K562 (cell line): ENCODE data around the gene IFNK. TPM values are rescaled to one million over a fixed set of nuclear protein-coding genes. Genes with fewer than 3 reads are reported as not detected.
A peak's percentile ranks its signal among the peaks of the same experiment; 100 is the strongest.

ENCODE experiments used
- ATAC-seq: fragments of 200-7000 bp; cut with Tn5 transposase; 3 replicates; pipeline ENCODE4 v1.9.1; 2020; ENCODE audit warnings: moderate library complexity
- BruUV-seq: library from RNA; stranded (reverse); fragments of 400-500 nt; replicated peaks from 2 replicates; lab custom pipeline; 2021; lab: Mats Ljungman, UMichigan
- CTCF ChIA-PET: fragments of 300-600 bp; formaldehyde crosslinking; extraction: SDS; loops from one replicate; lab custom pipeline; 2021; ENCODE audit warnings: low intra/inter-chr PET ratio; lab: Yijun Ruan, JAX
- POLR2A ChIA-PET: fragments of 300-600, 350-650 bp; sonication (Branson Sonifier 250); formaldehyde crosslinking; extraction: SDS; loops from one replicate; lab custom pipeline; 2021; ENCODE audit warnings: antibody characterized with exemption, inconsistent platforms; lab: Yijun Ruan, JAX
- DNase-seq, 4 experiments: peaks; one replicate each; pipeline versions ENCODE4 v3.0.0 to v3.0.0-alpha.2; 2011 to 2018; ENCODE audit warnings: low spot score in 3 of 4, mixed read lengths in 3 of 4; ENCODE audit errors: extremely low read depth in 1 of 4
- FAIRE-seq: peaks from 2 replicates; lab custom pipeline; 2011; peaks lifted over from hg19 to GRCh38; lab: Jason Lieb, UNC
- H2AFZ ChIP-seq: 2 replicates; pipeline ENCODE4 v1.6.0; 2011; ENCODE audit warnings: low read depth, low read length, control low read depth, inconsistent platforms
- H3K27ac ChIP-seq: fragments of 200-600 bp; 3 replicates; pipeline ENCODE4 v1.8.0; 2011; ENCODE audit warnings: low read depth, mild to moderate bottlenecking, control low read depth, inconsistent platforms, low read length, moderate library complexity, mixed read lengths; ENCODE audit errors: extremely low read depth
- H3K27me3 ChIP-seq, 2 experiments: fragments of 300-600 bp in 1 of 2; 2 replicates in 1 of 2; 3 replicates in 1 of 2; pipeline versions ENCODE4 v1.6.0 to v1.8.0; 2011; ENCODE audit warnings: inconsistent platforms in 2 of 2, low read length in 2 of 2, mild to moderate bottlenecking in 1 of 2, mixed read lengths in 1 of 2, moderate library complexity in 1 of 2; ENCODE audit not compliant: control insufficient read depth in 2 of 2, insufficient read depth in 2 of 2
- H3K36me3 ChIP-seq: fragments of 300-600 bp; 3 replicates; pipeline ENCODE4 v1.8.0; 2011; ENCODE audit warnings: mild to moderate bottlenecking, low read length, inconsistent platforms; ENCODE audit not compliant: control insufficient read depth, insufficient read depth
- H3K4me1 ChIP-seq, 2 experiments: fragments of 200-600 bp in 1 of 2; replicated peaks in 1 of 2; 2 replicates in 1 of 2; 3 replicates in 1 of 2; pipeline versions ENCODE4 v1.5.1 to v1.8.0; 2011; ENCODE audit warnings: inconsistent platforms in 2 of 2, low read length in 2 of 2, mild to moderate bottlenecking in 1 of 2, mixed read lengths in 1 of 2, moderate library complexity in 1 of 2; ENCODE audit not compliant: control insufficient read depth in 2 of 2, insufficient read depth in 2 of 2
- H3K4me2 ChIP-seq: 2 replicates; pipeline ENCODE4 v1.6.1; 2011; ENCODE audit warnings: low read length, control low read depth, inconsistent platforms, mixed read lengths; ENCODE audit not compliant: insufficient read depth
- H3K4me3 ChIP-seq: fragments of 200-600 bp; sonication (generic), shearing (Covaris generic); 2 replicates; pipeline ENCODE4 v1.5.1; 2016; ENCODE audit warnings: control low read depth, inconsistent platforms
- H3K79me2 ChIP-seq: fragments of 200-600 bp; 3 replicates; pipeline ENCODE4 v1.8.0; 2011; ENCODE audit warnings: low read length, inconsistent platforms; ENCODE audit not compliant: control insufficient read depth, insufficient read depth
- H3K9ac ChIP-seq, 2 experiments: 2 replicates each; pipeline versions ENCODE4 v1.6.0 to v1.6.1; 2011; ENCODE audit warnings: low read depth in 2 of 2, low read length in 2 of 2, control low read depth in 1 of 2, inconsistent platforms in 1 of 2, mild to moderate bottlenecking in 1 of 2, mixed read lengths in 1 of 2; ENCODE audit not compliant: insufficient read depth in 1 of 2
- H3K9me1 ChIP-seq: one replicate; pipeline ENCODE4 v1.6.0; 2011; ENCODE audit warnings: inconsistent platforms, mild to moderate bottlenecking, low read length, moderate library complexity; ENCODE audit not compliant: control insufficient read depth, insufficient read depth
- H3K9me3 ChIP-seq: replicated peaks from 2 replicates; pipeline ENCODE4 v1.5.1; 2011; ENCODE audit warnings: low read depth, low read length, inconsistent platforms; ENCODE audit not compliant: control insufficient read depth, insufficient read depth
- H4K20me1 ChIP-seq: replicated peaks from 2 replicates; pipeline ENCODE4 v1.6.1; 2011; ENCODE audit warnings: low read length, inconsistent platforms, mixed read lengths; ENCODE audit not compliant: control insufficient read depth, insufficient read depth
- ASH1L ChIP-seq: fragments of 450-650 bp; IDR thresholded peaks from 2 replicates; pipeline ENCODE4 v1.6.1; 2018; ENCODE audit warnings: borderline replicate concordance, mild to moderate bottlenecking, low read depth; ENCODE audit not compliant: partially characterized antibody
- C11orf30 ChIP-seq: fragments of 450-650 bp; IDR thresholded peaks from 2 replicates; pipeline ENCODE4 v1.6.1; 2016; ENCODE audit warnings: low read depth, mild to moderate bottlenecking
- IRF1 ChIP-seq: sonication (generic); formaldehyde crosslinking; IDR thresholded peaks from 2 replicates; pipeline ENCODE4 v1.8.0; 2022; ENCODE audit warnings: missing genetic modification reagents, mild to moderate bottlenecking, borderline replicate concordance
- MAFG ChIP-seq: fragments of 450-650 bp; conservative IDR thresholded peaks from 2 replicates; pipeline ENCODE4 v1.6.1; 2016; ENCODE audit warnings: missing genetic modification characterization, missing compliant biosample characterization
- POLR2A ChIP-seq: fragments of 450-650 bp; conservative IDR thresholded peaks from 2 replicates; pipeline ENCODE4 v1.6.1; 2016
- PYGO2 ChIP-seq: fragments of 450-650 bp; IDR thresholded peaks from 2 replicates; pipeline ENCODE4 v1.6.1; 2016; ENCODE audit warnings: mild to moderate bottlenecking, missing genetic modification characterization, moderate library complexity, missing compliant biosample characterization
- RCOR1 ChIP-seq, 2 experiments: IDR thresholded peaks; 2 replicates each; pipeline ENCODE4 v1.6.1; 2012; ENCODE audit warnings: low read depth in 2 of 2, low read length in 2 of 2, borderline replicate concordance in 1 of 2, improper control_type of control experiment in 1 of 2
- ZNF316 ChIP-seq: fragments of 450-650 bp; IDR thresholded peaks from 2 replicates; pipeline ENCODE4 v1.6.1; 2016
- WGBS: fragments of 100-300 bp; shearing (Covaris generic); methylation state at CpG from one replicate; pipeline ENCODE4 v1.1.6; 2016; ENCODE audit warnings: low coverage, mixed read lengths; ENCODE audit not compliant: insufficient coverage; ENCODE audit errors: missing lambda C conversion rate; 5-methylcytosine and 5-hydroxymethylcytosine counted together
- in situ Hi-C: fragments of 300-500 bp; cut with MboI; formaldehyde crosslinking; loops from 4 replicates; pipeline ENCODE4 v1.15.0; 2018; ENCODE audit warnings: inconsistent platforms, mixed read lengths
- intact Hi-C: fragments of 100-400 bp; cut with micrococcal nuclease; formaldehyde crosslinking; loops from 2 replicates; pipeline ENCODE4 v1.14.2; 2022
- polyA plus RNA-seq, 8 experiments: library from polyadenylated mRNA; depleted of rRNA in 4 of 8; stranded (reverse) in 5 of 8; unstranded in 3 of 8; fragments of >200 nt; fragmentation: Nextera tagmentation in 2 of 8; fragmentation: Illumina TruSeq in 1 of 8; extraction: Ambion mirVana in 2 of 8; extraction: Trizol in 1 of 8; gene quantifications; 2 replicates each; pipeline versions ENCODE4 v1.2.1 to v1.2.3, GENCODE V29; 2011 to 2014; ENCODE audit warnings: inconsistent platforms in 1 of 8, missing spikeins in 1 of 8
- total RNA-seq, 7 experiments: library from RNA; depleted of rRNA in 6 of 7; stranded (reverse); fragments of >200 nt in 6 of 7; fragmentation: Illumina TruSeq in 2 of 7; extraction: Trizol in 2 of 7; gene quantifications; 2 replicates each; pipeline versions ENCODE4 v1.2.1 to v1.2.3, GENCODE V29; 2011 to 2021; ENCODE audit warnings: low replicate concordance in 1 of 7

The IFNK gene
- total and polyA plus RNA-seq, 9 of the 15 experiments (the other 6 are each of a cell fraction or from before 2014, with no cell fraction given) = 0.11 TPM; not detected in 8

GRCh38 chr9:27554712-27555111 lies 30.6 kb downstream of the IFNK start:
- no peaks in the 10 kb centered on the region for H4K20me1 ChIP-seq
- H3K9me1 ChIP-seq = no peaks in the 10 kb centered on the region
- H3K4me2 ChIP-seq = no peak overlapping the region
- H3K27ac ChIP-seq = no peak overlapping the region
- H3K9ac ChIP-seq = no peak overlapping the region
- intact Hi-C loops (no loop called here), in situ Hi-C loops (no loop called here)
- H3K79me2 ChIP-seq = no peaks in the 10 kb centered on the region
- no peak for ATAC-seq
- POLR2A ChIA-PET = no interaction called here
- 71% methylated on average over 1 of the region's 1 CpG for WGBS
- DNase-seq = no peak
- TF ChIP-seq PYGO2 (tag) = no peak
- TF ChIP-seq MAFG (tag) = 0 out of 2 replicates have a peak, but pooled peaks have one; percentile 21
- no peak for TF ChIP-seq POLR2A
- no peak for TF ChIP-seq IRF1 (CRISPR knock-in tag)
- peak; percentile 54 for TF ChIP-seq C11orf30
- TF ChIP-seq ZNF316 = peak; percentile 74
- TF ChIP-seq RCOR1 (IDR thresholded peaks at IDR 0.05; ENCODE audit: borderline replicate concordance in 1 of 2, low read depth in 2 of 2, low read length in 2 of 2) = no peak
- no peak for TF ChIP-seq ASH1L
- no peak overlapping the region for H3K4me3 ChIP-seq
- no TSS peak for BruUV-seq
- no peaks in the 10 kb centered on the region for H3K27me3 ChIP-seq
- H3K4me1 ChIP-seq = no peaks in the 10 kb centered on the region
- no peak overlapping the region for H2AFZ ChIP-seq
- FAIRE-seq = no peak
- CTCF ChIA-PET = no interaction called here
- H3K36me3 ChIP-seq = no peaks in the 10 kb centered on the region
- H3K9me3 ChIP-seq = no peaks in the 10 kb centered on the region
